GM08714 (cell line): ENCODE results near the gene LGI1.

Experiments used
- H3K4me3 ChIP-seq: fragments of 200-500 bp; sonication (Bioruptor generic); 2 replicates; pipeline ENCODE4 v1.5.1; 2014; ENCODE audit warnings: mild to moderate bottlenecking, low read length, inconsistent platforms
- ZNF274 ChIP-seq: IDR thresholded peaks from 2 replicates; pipeline ENCODE4 v1.6.1; 2012; ENCODE audit warnings: mild to moderate bottlenecking, low read depth, low read length

Gene LGI1

GRCh38 chr10:93757801-93758507 is at the start of gene LGI1:
LGI1 (plus strand) TSS chr10:93757936; CDS start chr10:93758145, 209 bp downstream.
- H3K4me3 ChIP-seq = no peak within 1 kb of the TSS
- TF ChIP-seq ZNF274 = no peak

- TF ChIP-seq ZNF274 = no peak
Measured at GRCh38 chr10:93710333-93710909, 47.3 kb upstream of the LGI1 start.

GRCh38 chr10:93711891-93712290 is 45.8 kb upstream of the LGI1 start:
- no peak for TF ChIP-seq ZNF274
- H3K4me3 ChIP-seq = no peak overlapping the region

More at GRCh38 chr10:93710333-93710909, 47.3 kb upstream of the LGI1 start:
- H3K4me3 ChIP-seq = no peak overlapping the region

GRCh38 chr10:93712593-93712992 is 45.1 kb upstream of the LGI1 start:
- no peak for TF ChIP-seq ZNF274
- H3K4me3 ChIP-seq = no peak overlapping the region

DNA sequence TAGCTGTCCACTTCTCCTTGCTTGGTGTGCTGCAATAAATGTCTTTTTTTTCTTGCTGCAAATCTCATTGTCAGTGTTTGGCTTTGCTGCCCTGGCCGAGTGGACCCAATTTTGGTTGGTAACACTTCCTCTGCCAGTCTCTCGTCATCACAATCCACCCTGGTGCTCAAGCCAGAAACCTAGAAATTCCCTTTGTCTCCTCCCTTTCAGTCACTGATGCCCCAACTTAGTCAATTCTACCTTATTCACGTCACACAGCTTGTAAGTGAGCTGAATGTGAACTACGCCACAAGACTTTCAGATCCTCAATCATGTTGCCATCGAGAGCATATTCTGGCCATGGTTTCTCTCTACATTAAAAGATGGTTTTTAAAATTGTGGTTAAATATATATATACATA is 42.4 kb upstream of the LGI1 start:
- no peak for TF ChIP-seq ZNF274
- no peak overlapping the region for H3K4me3 ChIP-seq

- no peak overlapping the region for H3K4me3 ChIP-seq
- no peak for TF ChIP-seq ZNF274
Measured at GRCh38 chr10:93716766-93717165, 41.0 kb upstream of the LGI1 start.

GRCh38 chr10:93718937-93719725 is 38.6 kb upstream of the LGI1 start:
- no peak overlapping the region for H3K4me3 ChIP-seq
- no peak for TF ChIP-seq ZNF274

DNA sequence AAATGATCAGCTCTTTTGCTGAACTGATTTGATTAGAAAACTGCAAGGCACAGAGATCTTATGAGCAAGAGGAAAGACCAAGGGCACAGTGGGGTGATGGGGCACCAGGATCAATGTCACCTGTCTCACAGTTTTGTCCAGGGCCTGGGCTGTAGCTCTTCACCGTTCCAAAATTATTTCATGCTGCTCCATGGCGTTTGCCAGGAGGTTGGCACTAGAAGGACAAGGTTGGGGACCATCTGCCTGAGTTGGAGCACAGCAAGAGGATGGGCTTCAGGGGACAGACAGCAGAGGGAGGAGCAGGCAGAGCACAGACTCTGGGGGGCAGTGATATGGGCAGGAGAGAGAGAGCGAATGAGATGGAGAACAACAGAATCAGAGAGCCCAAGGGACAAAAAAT is 37.8 kb upstream of the LGI1 start:
- no peak for TF ChIP-seq ZNF274
- H3K4me3 ChIP-seq = no peak overlapping the region

DNA sequence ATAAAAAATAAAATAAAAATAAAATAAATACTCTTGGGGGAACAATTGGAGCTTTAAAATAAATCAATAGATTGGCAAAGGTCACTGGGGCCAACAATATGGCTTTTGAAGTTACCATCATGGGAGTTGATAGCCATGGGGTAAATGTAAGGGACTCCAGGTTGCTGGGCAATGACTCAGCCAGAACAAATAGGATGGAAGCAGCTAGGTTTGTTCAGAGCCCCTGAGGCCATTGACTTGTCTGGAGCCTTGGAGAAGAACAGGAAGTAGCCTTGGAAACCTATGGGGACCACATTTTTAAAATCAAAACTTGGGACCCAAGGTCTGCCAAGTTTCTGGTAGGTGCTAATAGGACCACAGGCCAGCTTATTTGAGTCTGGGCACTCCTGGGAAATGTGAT is 35.2 kb upstream of the LGI1 start:
- H3K4me3 ChIP-seq = no peak overlapping the region
- no peak for TF ChIP-seq ZNF274

GRCh38 chr10:93723153-93723552 is 34.6 kb upstream of the LGI1 start:
- TF ChIP-seq ZNF274 = no peak
- H3K4me3 ChIP-seq = no peak overlapping the region

DNA sequence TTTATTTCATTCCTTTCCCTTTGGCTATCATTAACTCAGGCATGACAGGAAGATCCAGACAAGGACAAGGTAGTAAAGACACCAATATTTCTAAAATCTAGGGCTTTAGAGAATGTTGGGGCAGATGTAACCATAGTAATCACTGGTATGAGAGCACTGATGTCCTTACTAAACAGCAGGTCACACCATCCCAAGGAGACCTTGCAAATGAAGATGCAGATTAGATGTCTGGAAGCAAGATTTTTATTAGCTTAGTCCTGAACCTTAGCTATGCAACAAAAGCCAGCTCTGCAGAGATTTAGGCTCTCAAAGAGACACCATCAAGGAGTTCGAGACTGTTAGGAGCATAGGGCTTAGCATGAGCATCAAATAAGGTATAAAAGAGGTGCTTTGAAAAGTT is 31.7 kb upstream of the LGI1 start:
- TF ChIP-seq ZNF274 = no peak
- H3K4me3 ChIP-seq = no peak overlapping the region

- TF ChIP-seq ZNF274 = no peak
- H3K4me3 ChIP-seq = no peak overlapping the region
Measured at GRCh38 chr10:93741367-93741766, 16.4 kb upstream of the LGI1 start.

DNA sequence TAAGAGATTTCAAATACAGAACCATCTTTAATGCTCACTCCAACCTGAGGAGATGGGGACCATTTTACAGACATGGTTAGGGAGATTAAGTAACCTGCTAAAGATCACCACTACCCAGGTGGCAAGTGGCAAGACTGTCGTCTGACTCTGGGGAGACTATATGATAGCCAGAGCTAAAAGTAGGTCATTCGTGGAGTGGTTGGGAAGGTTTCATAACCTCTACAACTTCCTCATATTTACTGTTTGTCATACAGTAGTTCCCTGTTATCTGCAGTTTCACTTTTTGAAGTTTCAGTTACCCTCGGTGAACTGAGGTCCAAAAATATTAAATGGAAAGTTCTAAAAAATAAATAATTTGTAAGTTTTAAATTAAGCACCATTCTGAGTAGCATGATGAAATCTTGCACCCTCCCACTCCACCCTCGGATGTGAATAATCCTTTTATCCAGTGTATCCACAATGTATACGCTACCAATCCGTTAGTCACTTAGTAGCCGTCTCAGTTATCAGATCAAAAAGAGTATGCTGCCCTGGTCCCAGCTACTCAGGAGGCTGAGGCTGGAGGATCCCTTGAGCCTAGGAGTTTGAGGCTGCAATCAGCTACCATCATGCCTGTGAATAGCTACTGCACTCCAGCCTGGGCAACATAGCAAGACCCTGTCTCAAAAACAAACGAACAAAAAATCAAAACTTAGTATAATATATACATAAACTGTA is 14.9 kb upstream of the LGI1 start:
- TF ChIP-seq ZNF274 = no peak
- no peak overlapping the region for H3K4me3 ChIP-seq

DNA sequence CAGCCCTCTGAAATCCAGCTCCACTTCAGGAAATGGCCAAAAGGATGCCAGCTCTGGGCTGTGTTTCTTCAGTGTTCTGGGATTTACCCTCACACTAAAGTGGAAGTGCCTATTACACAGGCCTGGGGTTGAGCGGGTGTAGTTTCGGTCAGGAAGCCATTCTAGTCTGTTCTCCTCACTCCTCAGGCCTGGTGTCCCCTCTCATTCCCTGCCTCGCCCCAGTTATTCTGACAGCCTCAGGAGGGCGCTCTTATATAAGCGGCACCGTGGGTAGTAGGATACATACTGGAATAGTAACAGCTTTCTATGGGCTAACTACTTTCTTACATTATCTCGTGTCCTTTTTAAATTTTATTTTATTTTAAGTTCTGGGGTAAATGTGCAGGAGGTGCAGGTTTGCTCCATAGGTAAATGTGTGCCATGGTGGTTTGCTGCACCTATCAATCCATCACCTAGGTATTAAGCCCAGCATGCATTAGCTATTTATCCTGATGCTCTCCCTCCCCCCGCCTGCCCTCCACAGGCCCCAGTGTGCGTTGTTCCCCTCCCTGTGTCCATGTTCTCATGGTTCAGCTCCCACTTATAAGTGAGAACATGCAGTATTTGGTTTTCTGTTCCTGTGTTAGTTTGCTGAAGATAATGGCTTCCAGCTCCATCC is 12.2 kb upstream of the LGI1 start:
- no peak overlapping the region for H3K4me3 ChIP-seq
- no peak for TF ChIP-seq ZNF274
